Mucosa of descending colon (tissue), 3 donors: ENCODE measurements around the gene FNTB. TPM values are rescaled to one million over a fixed set of nuclear protein-coding genes. Genes with fewer than 3 reads are reported as not detected.

Source experiments
- ATAC-seq: fragments of 200-7000 bp; cut with Tn5 transposase; one replicate; pipeline ENCODE4 v1.9.1; 2020; ENCODE audit warnings: mild to moderate bottlenecking, moderate library complexity
- DNase-seq, 3 donors: peaks; one replicate each; pipeline ENCODE4 v3.0.0-alpha.2; 2020
- H3K36me3 ChIP-seq: fragments of 200-600 bp; one replicate; pipeline ENCODE4 v1.8.0; 2021; ENCODE audit warnings: low read depth, mild to moderate bottlenecking
- H3K4me1 ChIP-seq: fragments of 200-600 bp; one replicate; pipeline ENCODE4 v1.8.0; 2021; ENCODE audit warnings: low read depth, mild to moderate bottlenecking
- H3K4me3 ChIP-seq: fragments of 200-600 bp; one replicate; pipeline ENCODE4 v1.8.0; 2021; ENCODE audit warnings: mild to moderate bottlenecking
- H3K9me3 ChIP-seq: fragments of 200-600 bp; one replicate; pipeline ENCODE4 v1.8.0; 2021; ENCODE audit warnings: mild to moderate bottlenecking
- CTCF ChIP-seq: fragments of 200-600 bp; IDR thresholded peaks from one replicate; pipeline ENCODE4 v1.8.0; 2022; ENCODE audit warnings: antibody characterized with exemption, mild to moderate bottlenecking
- intact Hi-C, 2 donors: fragments of 100-400 bp; cut with DNase I in 1 of 2; cut with micrococcal nuclease in 1 of 2; formaldehyde crosslinking; loops; one replicate each; pipeline versions ENCODE4 v1.11.0 to v1.11.1; 2022; cut with DNase I, micrococcal nuclease
- total RNA-seq, 3 donors: library from RNA; stranded (reverse); fragmentation: NEBNext Ultra II Directional in 2 of 3; extraction: Animal tissue kit (Norgen Biotek cat#: 25700) in 2 of 3; gene quantifications; one replicate each; pipeline versions ENCODE4 v1.2.1 to v1.2.4, GENCODE V29; 2021 to 2023
- donor health status: DM: no; HTN: no; CAD: no; lungs with moderate emphysema.
- donor health status: DM: no; HTN: no; CAD: no.
- donor health status: DM: no; HTN: yes; CAD: no.

Gene FNTB
- total RNA-seq, 3 donors from 2014 or later, result 14.5 to 18.3 (median 14.5) TPM

GRCh38 chr14:64954491-64955240 is 32.0 kb upstream of the FNTB start:
- Histone ChIP-seq H3K36me3 (no peaks in the 10 kb centered on the region), H3K9me3 (no peaks in the 10 kb centered on the region), H3K4me1 (no peaks in the 10 kb centered on the region), H3K4me3 (no peak overlapping the region)
- no peak for TF ChIP-seq CTCF
- no peak for ATAC-seq
- DNase-seq, result no peak
- intact Hi-C loops, result no loop called here

- H3K4me1 ChIP-seq, result no peaks in the 10 kb centered on the region
- ATAC-seq (no peak), DNase-seq (no peak)
- intact Hi-C loops, result no loop called here
- H3K9me3 ChIP-seq, result no peaks in the 10 kb centered on the region
- TF ChIP-seq CTCF, result no peak
- no peak overlapping the region for H3K4me3 ChIP-seq
- no peaks in the 10 kb centered on the region for H3K36me3 ChIP-seq
These were observed 31.4 kb upstream of the FNTB start for GRCh38 chr14:64955297-64955696.

- TF ChIP-seq CTCF, result no peak
- H3K4me3 ChIP-seq, result no peak overlapping the region
- no peaks in the 10 kb centered on the region for H3K36me3 ChIP-seq
- ATAC-seq (no peak), DNase-seq (no peak)
- no peaks in the 10 kb centered on the region for H3K9me3 ChIP-seq
- intact Hi-C loops, result no loop called here
- H3K4me1 ChIP-seq, result no peaks in the 10 kb centered on the region
These were observed 29.8 kb upstream of the FNTB start for GRCh38 chr14:64956697-64957406.

GRCh38 chr14:64958201-64958600 is 28.5 kb upstream of the FNTB start:
- Histone ChIP-seq H3K36me3 (no peaks in the 10 kb centered on the region), H3K4me1 (no peaks in the 10 kb centered on the region), H3K9me3 (no peaks in the 10 kb centered on the region), H3K4me3 (no peak overlapping the region)
- no peak for TF ChIP-seq CTCF
- DNase-seq, result no peak
- intact Hi-C loops, result no loop called here
- no peak for ATAC-seq

- DNase-seq (no peak), ATAC-seq (no peak)
- Histone ChIP-seq H3K9me3 (no peaks in the 10 kb centered on the region), H3K4me1 (no peaks in the 10 kb centered on the region), H3K36me3 (no peaks in the 10 kb centered on the region), H3K4me3 (no peak overlapping the region)
- intact Hi-C loops, result no loop called here
- TF ChIP-seq CTCF, result no peak
These were observed 28.0 kb upstream of the FNTB start for GRCh38 chr14:64958743-64959142.
